PC-3 (cell line): ENCODE measurements around the gene SLC25A26. TPM values are rescaled to one million over a fixed set of nuclear protein-coding genes. Genes with fewer than 3 reads are reported as not detected.

ENCODE experiments used
- ATAC-seq: fragments of 200-7000 bp; cut with Tn5 transposase; 2 replicates; pipeline ENCODE4 v1.9.1; 2020; ENCODE audit warnings: mild to moderate bottlenecking, moderate library complexity
- BruUV-seq: library from RNA; stranded (reverse); fragments of 400-500 nt; replicated peaks from 2 replicates; lab custom pipeline; 2021; lab: Mats Ljungman, UMichigan
- CTCF ChIA-PET: fragments of 300-600 bp; sonication (Branson Sonifier 250); formaldehyde crosslinking; loops from one replicate; lab custom pipeline; 2022; ENCODE audit warnings: antibody characterized with exemption; lab: Charles Lee
- POLR2A ChIA-PET: fragments of 300-600 bp; sonication (Branson Sonifier 250); formaldehyde crosslinking; loops from one replicate; lab custom pipeline; 2022; ENCODE audit warnings: antibody characterized with exemption; ENCODE audit not compliant: unreplicated experiment; lab: Charles Lee
- DNase-seq: peaks from one replicate; pipeline ENCODE4 v3.0.0-alpha.2; 2015
- H2AFZ ChIP-seq: fragments of 300-600 bp; sonication (generic); 2 replicates; pipeline ENCODE4 v1.6.0; 2016; ENCODE audit warnings: antibody characterized with exemption, low read length
- H3F3A ChIP-seq: fragments of 300-600 bp; sonication (generic); one replicate; pipeline ENCODE4 v1.6.0; 2017; ENCODE audit warnings: antibody characterized with exemption, low read length, control low read depth, mild to moderate bottlenecking; ENCODE audit not compliant: unreplicated experiment
- H3K27ac ChIP-seq: fragments of 300-600 bp; sonication (generic); 2 replicates; pipeline ENCODE4 v1.5.1; 2016; ENCODE audit warnings: mild to moderate bottlenecking, low read length
- H3K27me3 ChIP-seq: fragments of 300-600 bp; sonication (generic); 2 replicates; pipeline ENCODE4 v1.6.1; 2016; ENCODE audit warnings: low read length, mixed read lengths
- H3K36me3 ChIP-seq: fragments of 300-600 bp; sonication (generic); 2 replicates; pipeline ENCODE4 v1.6.1; 2016; ENCODE audit warnings: low read depth, mixed run types, low read length, mixed read lengths
- H3K4me1 ChIP-seq: fragments of 300-600 bp; sonication (generic); 2 replicates; pipeline ENCODE4 v1.5.1; 2016; ENCODE audit warnings: low read length; ENCODE audit not compliant: insufficient read depth
- H3K4me2 ChIP-seq: fragments of 300-600 bp; sonication (generic); 2 replicates; pipeline ENCODE4 v1.6.0; 2016; ENCODE audit warnings: low read length
- H3K4me3 ChIP-seq: fragments of 300-600 bp; sonication (generic); 2 replicates; pipeline ENCODE4 v1.5.1; 2016; ENCODE audit warnings: mild to moderate bottlenecking, low read length, mixed read lengths
- H3K79me2 ChIP-seq: fragments of 300-600 bp; sonication (generic); 2 replicates; pipeline ENCODE4 v1.6.1; 2017; ENCODE audit warnings: low read length, mixed read lengths
- H3K9ac ChIP-seq: fragments of 300-600 bp; sonication (generic); 2 replicates; pipeline ENCODE4 v1.6.0; 2016; ENCODE audit warnings: mild to moderate bottlenecking, low read length
- H3K9me2 ChIP-seq: fragments of 300-600 bp; sonication (generic); replicated peaks from 2 replicates; pipeline ENCODE4 v1.6.1; 2016; ENCODE audit warnings: mixed run types, low read length, mixed read lengths
- H3K9me3 ChIP-seq: fragments of 300-600 bp; sonication (generic); 2 replicates; pipeline ENCODE4 v1.6.1; 2016; ENCODE audit warnings: low read length, mixed read lengths
- H4K20me1 ChIP-seq: fragments of 300-600 bp; sonication (generic); 2 replicates; pipeline ENCODE4 v1.6.1; 2016; ENCODE audit warnings: low read length, mixed read lengths
- EZH2 ChIP-seq: fragments of 300-600 bp; sonication (generic); IDR thresholded peaks from one replicate; pipeline ENCODE4 v1.6.1; 2017; ENCODE audit warnings: antibody characterized with exemption, mild to moderate bottlenecking, low read length; ENCODE audit not compliant: unreplicated experiment
- EZH2phosphoT487 ChIP-seq: fragments of 300-600 bp; sonication (generic); IDR thresholded peaks from 2 replicates; pipeline ENCODE4 v1.6.1; 2018; ENCODE audit warnings: mild to moderate bottlenecking, antibody characterized with exemption, low read length, borderline replicate concordance
- intact Hi-C: fragments of 100-400 bp; cut with micrococcal nuclease; formaldehyde crosslinking; loops from 2 replicates; pipeline ENCODE4 v1.9.0; 2023
- total RNA-seq: library from RNA; depleted of rRNA; stranded (reverse); fragments of >200 nt; gene quantifications from 2 replicates; pipeline ENCODE4 v1.2.3, GENCODE V29; 2014
- TF ChIP-seq, protein P1 (sequence below): fragments of 300-600 bp; sonication (generic); conservative IDR thresholded peaks from 2 replicates; pipeline ENCODE4 v1.5.1; 2017; ENCODE audit warnings: antibody characterized with exemption, low read depth, mild to moderate bottlenecking, low read length

The SLC25A26 gene
- total RNA-seq, 1 experiment from 2014 or later: 7.9 TPM

DNA sequence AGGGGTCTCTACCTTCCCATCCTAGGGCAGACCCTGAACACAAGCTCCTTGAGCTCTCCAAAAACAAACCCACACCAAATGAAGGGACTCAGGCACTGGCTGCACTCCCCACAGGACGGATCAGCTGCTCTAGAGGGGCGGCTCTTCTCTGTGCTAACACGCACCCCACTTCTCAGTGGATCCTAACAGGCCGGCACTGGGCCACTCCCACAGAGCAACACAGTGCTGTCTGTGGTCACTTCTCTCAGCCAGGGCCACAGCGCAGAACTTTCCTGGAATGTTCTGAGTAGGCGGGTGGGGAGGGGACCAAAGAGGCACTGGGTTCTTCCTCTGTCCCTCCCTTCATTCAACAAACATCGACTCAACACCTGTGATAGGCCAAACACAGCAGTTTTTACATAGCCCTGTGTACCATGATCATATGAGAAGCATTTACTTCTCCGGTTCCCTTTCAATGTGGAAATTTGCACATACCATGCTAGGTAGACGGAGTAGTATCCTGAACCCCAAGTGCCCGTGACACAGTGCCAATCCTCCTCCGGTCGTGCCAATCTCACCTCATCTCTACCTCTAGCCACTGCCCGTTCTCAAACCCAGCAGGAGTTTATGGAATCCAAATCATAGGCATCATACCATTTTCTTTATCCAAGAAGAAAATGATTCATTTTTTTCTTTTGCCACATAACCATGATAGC lies 181.9 kb downstream of the SLC25A26 start:
- intact Hi-C loops: no loop called here
- DNase-seq (no peak), ATAC-seq (no peak)
- POLR2A ChIA-PET: no interaction called here
- H3K27ac ChIP-seq: no peak overlapping the region
- no peaks in the 10 kb centered on the region for H3K27me3 ChIP-seq
- H3F3A ChIP-seq: no peaks in the 10 kb centered on the region
- TF ChIP-seq EZH2: no peak
- no peak for TF ChIP-seq EZH2phosphoT487
- TF ChIP-seq, protein P1, sequence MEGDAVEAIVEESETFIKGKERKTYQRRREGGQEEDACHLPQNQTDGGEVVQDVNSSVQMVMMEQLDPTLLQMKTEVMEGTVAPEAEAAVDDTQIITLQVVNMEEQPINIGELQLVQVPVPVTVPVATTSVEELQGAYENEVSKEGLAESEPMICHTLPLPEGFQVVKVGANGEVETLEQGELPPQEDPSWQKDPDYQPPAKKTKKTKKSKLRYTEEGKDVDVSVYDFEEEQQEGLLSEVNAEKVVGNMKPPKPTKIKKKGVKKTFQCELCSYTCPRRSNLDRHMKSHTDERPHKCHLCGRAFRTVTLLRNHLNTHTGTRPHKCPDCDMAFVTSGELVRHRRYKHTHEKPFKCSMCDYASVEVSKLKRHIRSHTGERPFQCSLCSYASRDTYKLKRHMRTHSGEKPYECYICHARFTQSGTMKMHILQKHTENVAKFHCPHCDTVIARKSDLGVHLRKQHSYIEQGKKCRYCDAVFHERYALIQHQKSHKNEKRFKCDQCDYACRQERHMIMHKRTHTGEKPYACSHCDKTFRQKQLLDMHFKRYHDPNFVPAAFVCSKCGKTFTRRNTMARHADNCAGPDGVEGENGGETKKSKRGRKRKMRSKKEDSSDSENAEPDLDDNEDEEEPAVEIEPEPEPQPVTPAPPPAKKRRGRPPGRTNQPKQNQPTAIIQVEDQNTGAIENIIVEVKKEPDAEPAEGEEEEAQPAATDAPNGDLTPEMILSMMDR: no peak
- H3K4me3 ChIP-seq: no peak overlapping the region
- no peaks in the 10 kb centered on the region for H4K20me1 ChIP-seq
- no TSS peak for BruUV-seq
- no peaks in the 10 kb centered on the region for H3K9me2 ChIP-seq
- no peaks in the 10 kb centered on the region for H3K4me1 ChIP-seq
- H3K79me2 ChIP-seq: no peaks in the 10 kb centered on the region
- no peak overlapping the region for H3K4me2 ChIP-seq
- H3K9me3 ChIP-seq: no peaks in the 10 kb centered on the region
- H2AFZ ChIP-seq: no peak overlapping the region
- no peak overlapping the region for H3K9ac ChIP-seq
- no peaks in the 10 kb centered on the region for H3K36me3 ChIP-seq
- CTCF ChIA-PET: no interaction called here

DNA sequence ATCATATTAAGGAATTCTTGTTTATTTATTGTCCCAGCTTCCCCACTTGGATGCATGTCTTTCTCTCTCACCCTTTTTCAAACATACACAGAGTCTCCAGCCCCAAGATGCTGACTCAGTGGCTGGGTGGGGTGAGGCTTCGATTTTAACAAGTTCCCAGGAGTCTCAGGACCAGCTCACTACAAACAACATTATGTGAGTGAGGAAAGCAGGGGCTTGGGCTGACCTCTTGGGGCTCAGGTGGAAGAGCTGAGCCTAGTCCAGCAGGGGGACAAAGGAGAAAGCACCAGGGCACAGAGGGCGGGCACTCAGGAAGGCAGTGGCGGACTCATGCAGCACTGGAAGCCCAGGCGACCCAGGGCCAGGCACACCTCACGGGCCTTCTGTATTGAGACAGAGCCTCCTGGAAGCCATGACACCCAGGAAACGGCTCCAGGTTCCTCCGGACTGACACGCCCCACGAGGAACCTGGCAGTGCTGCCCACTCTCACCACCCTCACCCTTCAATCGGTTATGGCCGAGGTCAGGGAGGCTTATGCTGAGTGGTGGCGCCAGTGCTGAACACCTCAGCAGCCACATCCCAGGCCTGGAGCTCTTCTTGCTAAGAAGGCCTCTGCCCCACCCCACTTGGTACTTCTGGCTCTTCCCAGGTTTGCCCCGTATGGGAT lies 182.7 kb downstream of the SLC25A26 start:
- TF ChIP-seq EZH2 (no peak), EZH2phosphoT487 (no peak)
- TF ChIP-seq, protein P1: no peak
- Histone ChIP-seq H3K4me1 (no peaks in the 10 kb centered on the region), H3K27ac (no peak overlapping the region), H4K20me1 (no peaks in the 10 kb centered on the region), H3K9me2 (no peaks in the 10 kb centered on the region), H3K27me3 (no peaks in the 10 kb centered on the region), H3K9me3 (no peaks in the 10 kb centered on the region), H3K4me2 (no peak overlapping the region), H3K9ac (no peak overlapping the region), H3F3A (no peaks in the 10 kb centered on the region), H3K4me3 (no peak overlapping the region), H3K79me2 (no peaks in the 10 kb centered on the region), H3K36me3 (no peaks in the 10 kb centered on the region), H2AFZ (no peak overlapping the region)
- no TSS peak for BruUV-seq
- ChIA-PET CTCF (no interaction called here), POLR2A (interaction anchor here (0.6 kb wide), 1 partner anchor 419 kb away, joined by 27 read pairs; no protein-coding TSS in a partner anchor)
- ATAC-seq (no peak), DNase-seq (no peak)
- intact Hi-C loops: no loop called here

DNA sequence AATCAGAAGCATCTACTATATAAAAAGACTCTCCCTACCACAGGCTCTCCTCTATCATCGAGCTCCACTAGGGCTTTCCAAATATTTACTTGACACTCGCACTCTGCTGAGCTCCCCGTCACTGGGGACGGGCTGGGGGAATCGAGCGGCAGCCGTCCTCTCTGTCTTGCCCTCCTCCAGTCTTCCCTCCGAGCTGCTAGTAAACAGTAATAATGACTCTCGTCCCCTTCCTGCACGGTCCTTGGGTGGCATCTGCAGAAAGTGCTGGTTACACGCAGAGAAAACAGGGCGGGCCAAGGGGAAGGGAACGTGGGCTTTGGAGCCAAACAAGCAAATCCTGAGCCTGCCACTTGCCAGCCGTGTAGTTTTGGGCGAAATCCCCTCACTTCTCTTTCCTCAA lies 183.4 kb downstream of the SLC25A26 start:
- ChIA-PET POLR2A (no interaction called here), CTCF (no interaction called here)
- no peaks in the 10 kb centered on the region for H3K36me3 ChIP-seq
- BruUV-seq: no TSS peak
- intact Hi-C loops: no loop called here
- H3K9me2 ChIP-seq: no peaks in the 10 kb centered on the region
- no peak for TF ChIP-seq EZH2phosphoT487
- no peak for TF ChIP-seq EZH2
- H3K4me2 ChIP-seq: no peak overlapping the region
- no peaks in the 10 kb centered on the region for H3F3A ChIP-seq
- H3K4me1 ChIP-seq: no peaks in the 10 kb centered on the region
- H3K9ac ChIP-seq: no peak overlapping the region
- DNase-seq (no peak), ATAC-seq (no peak)
- H3K79me2 ChIP-seq: no peaks in the 10 kb centered on the region
- no peaks in the 10 kb centered on the region for H4K20me1 ChIP-seq
- no peaks in the 10 kb centered on the region for H3K27me3 ChIP-seq
- no peaks in the 10 kb centered on the region for H3K9me3 ChIP-seq
- H3K4me3 ChIP-seq: no peak overlapping the region
- H3K27ac ChIP-seq: no peak overlapping the region
- H2AFZ ChIP-seq: no peak overlapping the region
